Osteocyte (in vitro differentiated cells): Measurements from ENCODE around the gene TAS2R10. TPM values are rescaled to one million over a fixed set of nuclear protein-coding genes. Genes with fewer than 3 reads are reported as not detected.

Experiments used
- DNase-seq: peaks from one replicate; pipeline ENCODE4 v3.0.0; 2021; ENCODE audit warnings: mixed read lengths; ENCODE audit not compliant: unreplicated experiment; ENCODE audit errors: extremely low spot score
- H3K27ac Mint-ChIP-seq: one replicate; pipeline ENCODE4 v1.8.0; 2021; ENCODE audit warnings: mild to moderate bottlenecking, mixed read lengths; ENCODE audit not compliant: unreplicated experiment
- H3K27me3 Mint-ChIP-seq: one replicate; pipeline ENCODE4 v1.8.0; 2021; ENCODE audit warnings: mixed read lengths; ENCODE audit not compliant: unreplicated experiment
- H3K36me3 Mint-ChIP-seq: one replicate; pipeline ENCODE4 v1.8.0; 2021; ENCODE audit warnings: mixed read lengths; ENCODE audit not compliant: unreplicated experiment
- H3K4me1 Mint-ChIP-seq: one replicate; pipeline ENCODE4 v1.8.0; 2021; ENCODE audit warnings: mixed read lengths; ENCODE audit not compliant: unreplicated experiment
- H3K4me3 Mint-ChIP-seq: one replicate; pipeline ENCODE4 v1.8.0; 2021; ENCODE audit warnings: mild to moderate bottlenecking, moderate library complexity, mixed read lengths; ENCODE audit not compliant: unreplicated experiment
- H3K9me3 Mint-ChIP-seq: one replicate; pipeline ENCODE4 v1.8.0; 2021; ENCODE audit warnings: mixed read lengths; ENCODE audit not compliant: unreplicated experiment
- CTCF ChIP-seq: fragments of 200-600 bp; sonication (generic); IDR thresholded peaks from 2 replicates; pipeline ENCODE4 v1.5.0; 2021; ENCODE audit warnings: antibody characterized with exemption, mild to moderate bottlenecking, moderate library complexity
- long read RNA-seq: library from polyadenylated mRNA; unstranded; transcript quantifications from one replicate; pipeline ENCODE4 v2.0.0, GENCODE V29; 2021
- total RNA-seq: library from RNA; stranded (reverse); gene quantifications from 2 replicates; pipeline ENCODE4 v1.2.1, GENCODE V29; 2021

The TAS2R10 gene
- total RNA-seq: 0.84 and 1.5 TPM in 2 replicates
- long read RNA-seq: 0 reads

GRCh38 chr12:10826258-10826657, at the start of gene TAS2R10:
TSS of gene TAS2R10 (minus strand) at chr12:10826358. CDS start at chr12:10826269, 89 bp downstream.
- no peak for DNase-seq
- Mint-ChIP-seq H3K4me3 (no peak within 1 kb of the TSS), H3K4me1 (no peaks in the 10 kb centered on the region), H3K27ac (no peak within 1 kb of the TSS), H3K36me3 (no peaks in the 10 kb centered on the region), H3K27me3 (no peaks in the 10 kb centered on the region), H3K9me3 (no peaks in the 10 kb centered on the region)
- no peak for TF ChIP-seq CTCF

- Mint-ChIP-seq H3K4me3 (no peak overlapping the region), H3K27ac (no peak overlapping the region), H3K4me1 (no peaks in the 10 kb centered on the region), H3K36me3 (peaks cover 25% of the 10 kb centered on the region), H3K27me3 (no peaks in the 10 kb centered on the region), H3K9me3 (peaks cover 21% of the 10 kb centered on the region)
- no peak for TF ChIP-seq CTCF
- DNase-seq: no peak
Observed at GRCh38 chr12:10873378-10873777, 47.2 kb upstream of the TAS2R10 start.

GRCh38 chr12:10867381-10867780, 41.2 kb upstream of the TAS2R10 start:
- Mint-ChIP-seq H3K4me1 (peaks cover 4% of the 10 kb centered on the region), H3K27me3 (no peaks in the 10 kb centered on the region), H3K36me3 (peaks cover 11% of the 10 kb centered on the region)

GRCh38 chr12:10863512-10864218, 37.5 kb upstream of the TAS2R10 start:
- H3K36me3 Mint-ChIP-seq: peaks cover 18% of the 10 kb centered on the region
- H3K4me3 Mint-ChIP-seq: no peak overlapping the region
- no peak for TF ChIP-seq CTCF
- peaks cover 4% of the 10 kb centered on the region for H3K4me1 Mint-ChIP-seq
- DNase-seq: no peak
- H3K27ac Mint-ChIP-seq: no peak overlapping the region
- H3K9me3 Mint-ChIP-seq: peaks cover 24% of the 10 kb centered on the region
- H3K27me3 Mint-ChIP-seq: no peaks in the 10 kb centered on the region

More at GRCh38 chr12:10867381-10867780, 41.2 kb upstream of the TAS2R10 start:
- Mint-ChIP-seq H3K9me3 (peaks cover 26% of the 10 kb centered on the region), H3K27ac (no peak overlapping the region), H3K4me3 (no peak overlapping the region)
- DNase-seq: no peak
- TF ChIP-seq CTCF: no peak

- Mint-ChIP-seq H3K4me1 (peaks cover 4% of the 10 kb centered on the region), H3K4me3 (no peak overlapping the region), H3K9me3 (peaks cover 39% of the 10 kb centered on the region), H3K27me3 (no peaks in the 10 kb centered on the region), H3K36me3 (peaks cover 37% of the 10 kb centered on the region), H3K27ac (no peak overlapping the region)
- TF ChIP-seq CTCF: no peak
- DNase-seq: no peak
Observed at GRCh38 chr12:10861366-10861765, 35.2 kb upstream of the TAS2R10 start.
